ENCODE data around the gene ING5.
"Not testable (repeated sequence)": the region's sequence is repeated elsewhere in the genome, so short reads cannot be mapped to it uniquely, and the experiment has no call there.

The ING5 gene

GRCh38 chr2:241755166-241755565, 53.3 kb downstream of the ING5 start:
- H3K4me1 ChIP-seq (ENCODE audit: low read length): no peaks in the 10 kb centered on the region

GRCh38 chr2:241755777-241756176, 53.9 kb downstream of the ING5 start:
- Histone ChIP-seq H3K4me3 (ENCODE audit: low read length) (no peak overlapping the region), H3K36me3 (replicated peaks; ENCODE audit: low read depth, low read length) (peaks cover 17% of the 10 kb centered on the region)
- TF ChIP-seq CTCF (IDR thresholded peaks at IDR 0.05; ENCODE audit: low read depth, low read length): no peak
- no peak for TF ChIP-seq EZH2phosphoT487 (IDR thresholded peaks at IDR 0.05; ENCODE audit: low read depth)

More at GRCh38 chr2:241755166-241755565, 53.3 kb downstream of the ING5 start:
- no peak overlapping the region for H3K27ac ChIP-seq (ENCODE audit: low read length)
- TF ChIP-seq EZH2phosphoT487 (IDR thresholded peaks at IDR 0.05; ENCODE audit: low read depth) (no peak), CTCF (IDR thresholded peaks at IDR 0.05; ENCODE audit: low read depth, low read length) (no peak)
- H3K9ac ChIP-seq (ENCODE audit: low read length): no peak overlapping the region
- no peak overlapping the region for H3K4me2 ChIP-seq (ENCODE audit: low read length)
- no peaks in the 10 kb centered on the region for H4K20me1 ChIP-seq (ENCODE audit: insufficient read depth, low read length)
- no peaks in the 10 kb centered on the region for H3K79me2 ChIP-seq (ENCODE audit: low read length)
- no peak overlapping the region for H2AFZ ChIP-seq (ENCODE audit: low read depth, low read length)
- no peaks in the 10 kb centered on the region for H3K27me3 ChIP-seq (ENCODE audit: low read depth, low read length)
- H3K36me3 ChIP-seq (replicated peaks; ENCODE audit: low read depth, low read length): peaks cover 11% of the 10 kb centered on the region
- H3K9me3 ChIP-seq (ENCODE audit: insufficient read depth, low read length): no peaks in the 10 kb centered on the region
- no peak overlapping the region for H3K4me3 ChIP-seq (ENCODE audit: low read length)

GRCh38 chr2:241759067-241759807, 57.4 kb downstream of the ING5 start:
- Histone ChIP-seq H3K4me3 (ENCODE audit: low read length) (no peak overlapping the region), H3K79me2 (ENCODE audit: low read length) (no peaks in the 10 kb centered on the region), H3K36me3 (replicated peaks; ENCODE audit: low read depth, low read length) (peaks cover 19% of the 10 kb centered on the region), H3K4me2 (ENCODE audit: low read length) (no peak overlapping the region), H4K20me1 (ENCODE audit: insufficient read depth, low read length) (no peaks in the 10 kb centered on the region), H3K27ac (ENCODE audit: low read length) (no peak overlapping the region), H3K9ac (ENCODE audit: low read length) (no peak overlapping the region), H2AFZ (ENCODE audit: low read depth, low read length) (no peak overlapping the region), H3K27me3 (ENCODE audit: low read depth, low read length) (no peaks in the 10 kb centered on the region), H3K9me3 (ENCODE audit: insufficient read depth, low read length) (no peaks in the 10 kb centered on the region), H3K4me1 (ENCODE audit: low read length) (no peaks in the 10 kb centered on the region)
- TF ChIP-seq CTCF (IDR thresholded peaks at IDR 0.05; ENCODE audit: low read depth, low read length): no peak
- no peak for TF ChIP-seq EZH2phosphoT487 (IDR thresholded peaks at IDR 0.05; ENCODE audit: low read depth)

More at GRCh38 chr2:241755777-241756176, 53.9 kb downstream of the ING5 start:
- Histone ChIP-seq H3K4me1 (ENCODE audit: low read length) (no peaks in the 10 kb centered on the region), H3K9me3 (ENCODE audit: insufficient read depth, low read length) (no peaks in the 10 kb centered on the region), H3K4me2 (ENCODE audit: low read length) (no peak overlapping the region), H3K9ac (ENCODE audit: low read length) (no peak overlapping the region), H3K27ac (ENCODE audit: low read length) (no peak overlapping the region), H4K20me1 (ENCODE audit: insufficient read depth, low read length) (no peaks in the 10 kb centered on the region), H3K79me2 (ENCODE audit: low read length) (no peaks in the 10 kb centered on the region), H3K27me3 (ENCODE audit: low read depth, low read length) (no peaks in the 10 kb centered on the region), H2AFZ (ENCODE audit: low read depth, low read length) (no peak overlapping the region)

GRCh38 chr2:241759893-241760292, 58.1 kb downstream of the ING5 start:
- not testable (repeated sequence) for H3K9me3 ChIP-seq (ENCODE audit: insufficient read depth, low read length); H4K20me1 ChIP-seq (ENCODE audit: insufficient read depth, low read length); H3K79me2 ChIP-seq (ENCODE audit: low read length); H3K27me3 ChIP-seq (ENCODE audit: low read depth, low read length); H3K4me3 ChIP-seq (ENCODE audit: low read length); H3K4me1 ChIP-seq (ENCODE audit: low read length); H3K9ac ChIP-seq (ENCODE audit: low read length); H3K27ac ChIP-seq (ENCODE audit: low read length); H2AFZ ChIP-seq (ENCODE audit: low read depth, low read length); H3K4me2 ChIP-seq (ENCODE audit: low read length)
- H3K36me3 ChIP-seq (replicated peaks; ENCODE audit: low read depth, low read length): peaks cover 19% of the 10 kb centered on the region

All from OCI-LY3 (cell line).